Ramos (cell line): ENCODE results near the gene LSM7.
"Not testable (repeated sequence)": the region's sequence is repeated elsewhere in the genome, so short reads cannot be mapped to it uniquely, and the experiment has no call there.

Source experiments
- in situ Hi-C: fragments of 300-500 bp; cut with MboI; formaldehyde crosslinking; loops from one replicate; pipeline ENCODE4 v1.14.3; 2022; ENCODE audit warnings: low sequenced_read_pairs; ENCODE audit not compliant: unreplicated experiment

Gene LSM7

GRCh38 chr19:2356036-2356646 is 27.8 kb upstream of the LSM7 start:
- in situ Hi-C loops: no loop called here

- in situ Hi-C loops: no loop called here
Measured at GRCh38 chr19:2355168-2356035, 27.0 kb upstream of the LSM7 start.

- in situ Hi-C loops: no loop called here
Measured at GRCh38 chr19:2354670-2355069, 26.3 kb upstream of the LSM7 start.

- in situ Hi-C loops: no loop called here
Measured at GRCh38 chr19:2353887-2354592, 25.7 kb upstream of the LSM7 start.

- in situ Hi-C loops: no loop called here
Measured at GRCh38 chr19:2353159-2353886, 24.9 kb upstream of the LSM7 start.

- in situ Hi-C loops: no loop called here
Measured at GRCh38 chr19:2352121-2352520, 23.7 kb upstream of the LSM7 start.

- in situ Hi-C loops: no loop called here
Measured at GRCh38 chr19:2351591-2351990, 23.2 kb upstream of the LSM7 start.

GRCh38 chr19:2350656-2351055 is 22.3 kb upstream of the LSM7 start:
- in situ Hi-C loops: no loop called here

- in situ Hi-C loops: not testable (repeated sequence)
Measured at GRCh38 chr19:2349818-2350217, 21.4 kb upstream of the LSM7 start.

GRCh38 chr19:2345794-2346663 is 17.6 kb upstream of the LSM7 start:
- in situ Hi-C loops: no loop called here

- in situ Hi-C loops: no loop called here
Measured at GRCh38 chr19:2345076-2345475, 16.7 kb upstream of the LSM7 start.

- in situ Hi-C loops: no loop called here
Measured at GRCh38 chr19:2344381-2344870, 16.0 kb upstream of the LSM7 start.

- in situ Hi-C loops: no loop called here
Measured at GRCh38 chr19:2343289-2343982, 15.1 kb upstream of the LSM7 start.

GRCh38 chr19:2342656-2343288 is 14.4 kb upstream of the LSM7 start:
- in situ Hi-C loops: no loop called here

GRCh38 chr19:2341982-2342381 is 13.6 kb upstream of the LSM7 start:
- in situ Hi-C loops: no loop called here

GRCh38 chr19:2341244-2341751 is 12.9 kb upstream of the LSM7 start:
- in situ Hi-C loops: no loop called here

- in situ Hi-C loops: no loop called here
Measured at GRCh38 chr19:2340496-2341243, 12.3 kb upstream of the LSM7 start.
